Stomach (tissue), 9 donors: Measurements from ENCODE around the gene LRRD1. TPM values are rescaled to one million over a fixed set of nuclear protein-coding genes. Genes with fewer than 3 reads are reported as not detected.
"Not testable (repeated sequence)": the region's sequence is repeated elsewhere in the genome, so short reads cannot be mapped to it uniquely, and the experiment has no call there.

Experiments
- DNase-seq, 2 donors: peaks; one replicate each; pipeline versions ENCODE4 v3.0.0 to v3.0.0-alpha.2; 2013 to 2019
- H3K27ac ChIP-seq, 5 donors: fragments of 200-600 bp in 4 of 5; sonication (generic) in 4 of 5; one replicate each; pipeline ENCODE4 v1.5.1; 2013 to 2019; ENCODE audit warnings: mild to moderate bottlenecking in 1 of 5, moderate library complexity in 1 of 5
- H3K27me3 ChIP-seq, 3 donors: fragments of 200-600 bp; sonication (generic); one replicate each; pipeline ENCODE4 v1.5.1; 2017 to 2019; ENCODE audit warnings: mixed run types in 1 of 3
- H3K36me3 ChIP-seq, 4 donors: fragments of 200-600 bp; sonication (generic); 1 replicate in 3 of 4; 2 replicates in 1 of 4; pipeline ENCODE4 v1.5.1; 2016 to 2019
- H3K4me1 ChIP-seq, 4 donors: fragments of 200-600 bp; sonication (generic); one replicate each; pipeline ENCODE4 v1.5.1; 2016 to 2019
- H3K4me3 ChIP-seq, 4 donors: fragments of 200-600 bp; sonication (generic) in 3 of 4; one replicate each; pipeline ENCODE4 v1.5.1; 2016 to 2019; ENCODE audit warnings: mild to moderate bottlenecking in 1 of 4
- H3K9me3 ChIP-seq, 4 donors: fragments of 200-600 bp; sonication (generic); one replicate each; pipeline ENCODE4 v1.5.1; 2016 to 2019
- EP300 ChIP-seq: sonication (generic); formaldehyde crosslinking; IDR thresholded peaks from one replicate; pipeline ENCODE4 v1.6.1; 2017; ENCODE audit warnings: antibody characterized with exemption
- POLR2A ChIP-seq, 4 donors: fragments of 450-650 bp; IDR thresholded peaks; one replicate each; pipeline ENCODE4 v1.6.1; 2016; ENCODE audit warnings: antibody characterized with exemption in 4 of 4, control low read depth in 2 of 4, mild to moderate bottlenecking in 1 of 4, moderate library complexity in 1 of 4
- POLR2AphosphoS5 ChIP-seq, 3 donors: sonication (generic); formaldehyde crosslinking; IDR thresholded peaks; one replicate each; pipeline ENCODE4 v1.6.1; 2016; ENCODE audit warnings: antibody characterized with exemption in 3 of 3
- WGBS, 5 donors: extraction: QIAGEN DNeasy Blood & Tissue Kit in 3 of 5; methylation state at CpG; one replicate each; pipeline versions ENCODE4 v1.1.5 to v1.1.7; 2013 to 2018; 5-methylcytosine and 5-hydroxymethylcytosine counted together
- intact Hi-C: fragments of 100-400 bp; cut with DNase I; formaldehyde crosslinking; loops from one replicate; pipeline ENCODE4 v1.15.1; 2023; ENCODE audit warnings: low total_unique reads
- polyA plus RNA-seq, 3 donors: library from polyadenylated mRNA; stranded (reverse); fragments of 200-250 nt; gene quantifications; one replicate each; pipeline ENCODE4 v1.2.3, GENCODE V29; 2013
- small RNA-seq, 4 donors: library from RNA; depleted of rRNA; stranded (forward); fragments of <200 nt; gene quantifications; one replicate each; pipeline ENCODE3, GENCODE V24; 2016
- total RNA-seq, 5 donors: library from RNA; depleted of rRNA; stranded (reverse); fragments of >200 nt; gene quantifications; one replicate each; pipeline versions ENCODE4 v1.1.0 to v1.2.3, GENCODE V29; 2014 to 2016
- TF ChIP-seq, protein P1 (sequence below), 7 experiments: fragments of 450-650 bp in 4 of 7; fragments of 200-600 bp in 3 of 7; sonication (generic) in 3 of 7; IDR thresholded peaks; one replicate each; pipeline ENCODE4 v1.5.1; 2016 to 2019; ENCODE audit warnings: antibody characterized with exemption in 7 of 7, control low read depth in 2 of 7, mild to moderate bottlenecking in 1 of 7
- donor health status: healthy with polysubstance abuse.
- donor health status: Bipolar disorder and iron deficiency.
- donor health status: healthy.

LRRD1 gene
- total and polyA plus RNA-seq, 8 donors = 1.8 TPM; not detected in 7

- Histone ChIP-seq H3K27me3 (no peaks in the 10 kb centered on the region), H3K36me3 (peaks cover 11 to 89% (median 84%) of the 10 kb centered on the region in 4 donors), H3K27ac (no peak overlapping the region)
Observed at GRCh38 chr7:92108821-92109220, 70.1 kb downstream of the LRRD1 start.

DNA sequence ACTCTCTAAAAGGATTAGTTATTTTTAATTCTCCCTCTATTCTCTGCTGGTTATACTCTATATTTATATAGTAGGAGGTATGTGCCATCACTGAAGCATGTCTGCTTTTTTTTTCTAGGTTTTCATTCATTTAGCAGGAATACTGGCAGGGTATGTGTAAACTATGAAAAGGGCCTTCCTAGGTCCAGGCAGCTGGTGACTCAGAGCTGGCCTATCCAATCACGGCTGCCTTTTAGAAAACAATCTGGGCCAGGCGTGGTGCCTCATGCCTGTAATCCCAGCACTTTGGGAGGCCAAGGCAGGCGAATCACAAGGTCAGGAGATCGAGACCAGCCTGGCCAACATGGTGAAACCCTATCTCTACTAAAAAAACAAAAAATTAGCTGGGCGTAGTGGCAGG lies 76.1 kb downstream of the LRRD1 start:
- 89 to 95% (median 93%) methylated on average over 5 of the region's 5 CpGs for WGBS, 5 donors
- DNase-seq, intact Hi-C loops, H3K27ac ChIP-seq, H3K27me3 ChIP-seq, H3K4me1 ChIP-seq, H3K4me3 ChIP-seq, H3K9me3 ChIP-seq: not testable (repeated sequence)
- peaks cover 37 to 100% (median 96%) of the 10 kb centered on the region in 4 donors for H3K36me3 ChIP-seq

More at GRCh38 chr7:92108821-92109220, 70.1 kb downstream of the LRRD1 start:
- intact Hi-C loops = no loop called here
- WGBS, 5 donors = 92 to 96% (median 94%) methylated on average over 8 of the region's 8 CpGs
- Histone ChIP-seq H3K9me3 (no peaks in the 10 kb centered on the region), H3K4me1 (no peaks in the 10 kb centered on the region), H3K4me3 (no peak overlapping the region)
- TF ChIP-seq, protein P1, sequence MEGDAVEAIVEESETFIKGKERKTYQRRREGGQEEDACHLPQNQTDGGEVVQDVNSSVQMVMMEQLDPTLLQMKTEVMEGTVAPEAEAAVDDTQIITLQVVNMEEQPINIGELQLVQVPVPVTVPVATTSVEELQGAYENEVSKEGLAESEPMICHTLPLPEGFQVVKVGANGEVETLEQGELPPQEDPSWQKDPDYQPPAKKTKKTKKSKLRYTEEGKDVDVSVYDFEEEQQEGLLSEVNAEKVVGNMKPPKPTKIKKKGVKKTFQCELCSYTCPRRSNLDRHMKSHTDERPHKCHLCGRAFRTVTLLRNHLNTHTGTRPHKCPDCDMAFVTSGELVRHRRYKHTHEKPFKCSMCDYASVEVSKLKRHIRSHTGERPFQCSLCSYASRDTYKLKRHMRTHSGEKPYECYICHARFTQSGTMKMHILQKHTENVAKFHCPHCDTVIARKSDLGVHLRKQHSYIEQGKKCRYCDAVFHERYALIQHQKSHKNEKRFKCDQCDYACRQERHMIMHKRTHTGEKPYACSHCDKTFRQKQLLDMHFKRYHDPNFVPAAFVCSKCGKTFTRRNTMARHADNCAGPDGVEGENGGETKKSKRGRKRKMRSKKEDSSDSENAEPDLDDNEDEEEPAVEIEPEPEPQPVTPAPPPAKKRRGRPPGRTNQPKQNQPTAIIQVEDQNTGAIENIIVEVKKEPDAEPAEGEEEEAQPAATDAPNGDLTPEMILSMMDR (IDR thresholded peaks at IDR 0.05) = no peak
- TF ChIP-seq POLR2AphosphoS5 (IDR thresholded peaks at IDR 0.05) (no peak), EP300 (no peak), POLR2A (IDR thresholded peaks at IDR 0.05) (no peak)
- no peak for DNase-seq

DNA sequence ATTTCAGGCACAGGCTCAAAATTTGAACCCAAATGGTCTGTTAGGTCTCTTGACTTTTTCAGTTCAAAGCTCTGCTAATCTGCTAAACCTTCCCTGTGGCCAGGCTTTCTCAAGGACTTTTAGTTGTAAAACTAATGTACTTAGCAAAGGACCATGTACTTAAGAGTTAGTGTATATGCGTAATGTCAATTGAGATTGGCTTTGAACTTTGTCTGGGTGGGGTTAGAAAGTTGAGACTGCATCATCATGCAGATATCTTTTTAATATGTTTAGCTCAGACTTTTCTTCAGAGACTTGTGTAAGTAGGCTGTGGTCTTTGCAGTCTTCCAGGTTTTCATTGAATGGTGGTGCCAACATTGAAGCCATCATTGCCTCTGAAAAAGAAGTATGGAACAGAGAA lies 78.4 kb downstream of the LRRD1 start:
- H3K4me1 ChIP-seq = no peaks in the 10 kb centered on the region
- peaks cover 54 to 100% (median 99%) of the 10 kb centered on the region in 4 donors for H3K36me3 ChIP-seq
- WGBS, 5 donors = 91 to 100% (median 95%) methylated on average over 1 of the region's 1 CpG
- intact Hi-C loops = no loop called here
- no peaks in the 10 kb centered on the region for H3K9me3 ChIP-seq
- no peak for TF ChIP-seq EP300
- peak in 1 of 2 donors; percentile 20 for DNase-seq
- H3K4me3 ChIP-seq = no peak overlapping the region
- no peak overlapping the region for H3K27ac ChIP-seq
- H3K27me3 ChIP-seq = no peaks in the 10 kb centered on the region

- Histone ChIP-seq H3K27me3 (no peaks in the 10 kb centered on the region), H3K4me1 (no peaks in the 10 kb centered on the region), H3K4me3 (no peak overlapping the region), H3K36me3 (peaks cover 58 to 98% (median 96%) of the 10 kb centered on the region in 4 donors), H3K27ac (no peak overlapping the region), H3K9me3 (no peaks in the 10 kb centered on the region)
- intact Hi-C loops = no loop called here
- DNase-seq = peak in 1 of 2 donors; percentile 8
- WGBS, 5 donors = 81 to 100% (median 92%) methylated on average over 1 of the region's 1 CpG
- TF ChIP-seq, protein P1 (IDR thresholded peaks at IDR 0.05) = no peak
- TF ChIP-seq EP300 = no peak
- no peak for TF ChIP-seq POLR2A (IDR thresholded peaks at IDR 0.05)
Observed at GRCh38 chr7:92095380-92095779, 83.6 kb downstream of the LRRD1 start.

Small RNA genes lying within 50 kb of the gene (small RNA-seq; reads per million reads assigned to genes)
- 0 reads per million in 4 donors for gene MIR1285-1
- 0 reads per million in 4 donors for gene RF00019

Other genes starting within 250 kb of the LRRD1 start
- 100 to 1,000 TPM; 109 to 149 (median 118) TPM for gene AKAP9, start 238.3 kb downstream of the LRRD1 start, total RNA-seq
- 10 to 100 TPM in 2 of 3 donors, 1 to 10 TPM in 1; 5.7 to 13.8 (median 10.8) TPM for gene AKAP9, start 238.3 kb downstream of the LRRD1 start, polyA plus RNA-seq
- gene CYP51A1, start 44.7 kb downstream of the LRRD1 start, total RNA-seq = 100 to 1,000 TPM in 1 of 5 donors, 10 to 100 TPM in 2, 1 to 10 TPM in 2; 8.0 to 115 (median 33.9) TPM
- gene CYP51A1, start 44.7 kb downstream of the LRRD1 start, polyA plus RNA-seq = 10 to 100 TPM; 14.7 to 20.1 (median 19.7) TPM
- 100 to 1,000 TPM in 2 of 5 donors, 10 to 100 TPM in 2, 1 to 10 TPM in 1; 4.1 to 249 (median 63.0) TPM for gene KRIT1, start 66.8 kb upstream of the LRRD1 start, total RNA-seq
- 10 to 100 TPM; 10.2 to 15.5 (median 13.3) TPM for gene KRIT1, start 66.8 kb upstream of the LRRD1 start, polyA plus RNA-seq
- gene ANKIB1, start 66.8 kb upstream of the LRRD1 start, total RNA-seq = 100 to 1,000 TPM in 2 of 5 donors, 10 to 100 TPM in 3; 32.4 to 212 (median 51.6) TPM
- gene ANKIB1, start 66.8 kb upstream of the LRRD1 start, polyA plus RNA-seq = 10 to 100 TPM in 1 of 3 donors, 1 to 10 TPM in 2; 8.3 to 12.4 (median 9.9) TPM